ENCODE data around the gene ZNF324. TPM values are rescaled to one million over a fixed set of nuclear protein-coding genes. Genes with fewer than 3 reads are reported as not detected.
A peak's percentile ranks its signal among the peaks of the same experiment; 100 is the strongest.
"Not testable (repeated sequence)": the region's sequence is repeated elsewhere in the genome, so short reads cannot be mapped to it uniquely, and the experiment has no call there.

ZNF324 gene
- total RNA-seq = 12.6 and 12.7 TPM in 2 replicates

GRCh38 chr19:58466760-58467589 is at the start of gene ZNF324:
TSS of gene ZNF324 (plus strand) at chr19:58467080. CDS start at chr19:58469186, 2,106 bp downstream.
- peak; percentile 81 for DNase-seq (ENCODE audit: low read depth, low spot score)

DNA sequence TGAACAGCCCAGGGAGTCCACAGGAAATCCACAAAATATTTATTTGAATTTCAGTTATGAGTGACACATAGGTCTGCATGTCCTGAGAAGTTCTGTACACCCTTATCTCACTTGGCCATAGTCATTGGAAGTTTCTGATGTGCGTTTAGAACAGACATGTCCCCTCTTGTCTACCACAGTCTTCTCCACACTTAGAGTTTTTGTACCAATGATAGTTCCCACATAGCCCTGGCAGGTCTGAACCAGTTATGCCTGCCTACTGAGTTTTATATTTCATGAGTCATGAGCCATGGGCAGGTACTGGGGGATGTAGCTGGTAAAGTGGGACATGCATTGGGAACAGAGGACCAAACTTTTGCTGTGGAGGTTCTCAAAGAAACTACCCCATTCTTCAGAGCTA is 38.3 kb upstream of the ZNF324 start:
- no peak for DNase-seq (ENCODE audit: low read depth, low spot score)

- DNase-seq (ENCODE audit: low read depth, low spot score) = no peak
Observed at GRCh38 chr19:58429745-58430144, 37.1 kb upstream of the ZNF324 start.

DNA sequence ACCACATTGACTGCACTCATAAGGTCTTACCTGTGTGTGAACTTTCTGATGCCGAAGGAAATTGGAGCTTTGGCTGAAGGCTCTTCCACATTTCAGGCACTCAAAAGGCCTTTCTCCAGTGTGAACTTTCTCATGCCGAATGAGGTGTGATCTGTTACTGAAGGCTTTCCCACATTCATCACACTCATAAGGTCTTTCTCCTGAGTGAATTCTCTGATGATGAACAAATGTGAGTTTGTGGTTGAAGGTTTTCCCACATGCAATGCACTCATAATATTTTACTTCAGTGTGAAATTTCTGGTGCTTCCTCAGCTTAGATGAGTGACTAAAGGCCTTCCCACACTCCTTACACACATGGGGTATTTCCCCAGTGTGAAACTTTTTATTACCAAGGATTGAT is 32.7 kb upstream of the ZNF324 start:
- no peak for DNase-seq (ENCODE audit: low read depth, low spot score)

DNA sequence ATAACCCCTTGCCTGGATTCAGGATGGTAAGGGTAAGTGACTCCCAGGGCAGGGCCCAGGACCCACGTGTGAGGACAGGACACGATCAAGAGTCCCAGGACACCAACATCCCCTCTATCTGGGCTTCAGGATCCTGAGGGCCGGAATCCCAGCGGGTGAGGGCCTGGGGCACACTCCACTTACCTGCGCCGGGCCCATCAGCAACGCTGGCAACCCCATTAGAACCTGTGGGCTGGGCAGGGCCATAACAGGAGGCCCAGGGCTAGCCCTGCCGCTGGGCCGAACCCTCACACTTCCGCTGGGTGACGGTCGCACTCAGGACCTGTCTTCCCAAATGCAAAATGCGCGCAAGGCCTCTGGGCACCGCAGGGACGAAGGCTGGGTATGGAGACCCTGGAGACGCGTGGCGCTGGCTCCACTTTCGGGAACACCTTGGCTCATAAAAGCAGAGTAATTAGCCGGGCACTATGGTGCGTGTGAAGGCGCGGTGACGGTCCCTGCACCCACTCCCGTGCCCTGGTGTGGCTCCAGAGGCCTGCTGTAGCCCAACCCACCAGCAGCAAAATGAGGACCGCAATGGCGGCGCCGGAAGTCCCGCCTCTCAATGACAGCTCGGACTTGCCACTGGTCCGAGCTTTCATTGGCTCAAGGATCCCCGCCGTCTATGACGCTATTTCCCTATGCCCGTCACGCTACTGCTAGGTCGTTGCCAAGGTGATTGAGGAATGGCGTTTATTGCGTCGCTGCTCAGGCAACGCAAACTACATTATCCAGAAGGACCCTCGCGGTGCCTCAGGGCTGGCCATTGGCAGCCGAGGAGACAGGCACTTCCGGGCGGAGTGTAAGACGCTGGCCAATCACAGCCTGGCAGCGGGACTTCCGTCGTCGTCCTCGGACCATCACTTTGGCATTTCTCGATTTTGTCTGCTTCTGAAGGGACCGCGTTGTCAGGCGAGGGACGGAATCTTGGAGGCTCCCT is 27.0 kb upstream of the ZNF324 start, which contains the start of gene ZNF132:
ZNF132 (minus strand) TSS at position 578 of the 979 bp plus-strand sequence; CDS start at position 246, 332 bp downstream.
- peak; percentile 100 for DNase-seq (ENCODE audit: low read depth, low spot score)

DNA sequence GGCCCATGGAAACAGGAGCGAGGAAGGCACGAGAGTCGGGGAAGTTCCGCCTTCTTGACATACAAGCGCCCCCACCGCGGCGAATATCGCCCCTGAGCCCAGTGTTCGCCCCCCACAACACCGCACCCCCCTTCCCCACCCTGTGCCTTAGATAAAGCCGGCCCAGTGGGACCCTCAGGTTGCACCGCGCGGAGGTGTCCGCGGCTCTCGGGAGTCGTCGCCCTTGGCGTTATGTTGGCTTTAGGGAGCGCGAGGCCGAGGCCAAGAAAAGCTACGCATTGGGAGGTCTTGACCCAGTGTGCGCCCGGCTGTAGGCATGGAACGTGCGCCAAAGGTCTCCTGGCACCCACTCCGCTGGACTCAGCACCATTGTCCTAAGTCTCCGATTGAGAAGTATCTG is 26.3 kb upstream of the ZNF324 start:
- DNase-seq (ENCODE audit: low read depth, low spot score) = no peak

GRCh38 chr19:58442986-58443385 is 23.9 kb upstream of the ZNF324 start:
- DNase-seq (ENCODE audit: low read depth, low spot score) = not testable (repeated sequence)

DNA sequence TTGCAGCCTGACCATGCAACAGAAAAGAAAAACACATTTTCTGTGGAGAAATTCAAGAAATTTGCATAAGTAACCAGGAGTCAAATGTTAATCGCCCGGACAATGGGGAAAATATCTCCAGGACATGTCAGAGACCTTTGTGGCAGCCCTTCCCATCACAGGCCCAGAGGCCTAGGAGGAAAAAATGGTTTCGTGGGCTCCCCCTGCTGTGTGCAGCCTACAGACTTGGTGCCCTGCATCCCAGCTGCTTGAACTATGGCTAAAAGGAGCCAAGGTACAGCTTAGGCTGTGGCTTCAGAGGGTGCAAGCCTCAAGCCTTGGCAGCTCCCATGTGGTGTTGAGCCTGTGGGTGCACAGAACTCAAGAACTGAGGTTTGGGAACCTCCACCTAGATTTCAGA is 18.0 kb upstream of the ZNF324 start:
- not testable (repeated sequence) for DNase-seq (ENCODE audit: low read depth, low spot score)

GRCh38 chr19:58449980-58450379 is 16.9 kb upstream of the ZNF324 start:
- not testable (repeated sequence) for DNase-seq (ENCODE audit: low read depth, low spot score)

- no peak for DNase-seq (ENCODE audit: low read depth, low spot score)
Observed at GRCh38 chr19:58450856-58451357, 16.0 kb upstream of the ZNF324 start.

- DNase-seq (ENCODE audit: low read depth, low spot score) = peak; percentile 80
Observed at GRCh38 chr19:58451358-58452101, 15.3 kb upstream of the ZNF324 start, which contains the start of gene ZNF324B. TSS of gene ZNF324B (plus strand) at chr19:58451622. CDS start at chr19:58453702, 2,080 bp downstream.

GRCh38 chr19:58453743-58454142 is 13.1 kb upstream of the ZNF324 start:
- no peak for DNase-seq (ENCODE audit: low read depth, low spot score)

GRCh38 chr19:58455306-58455705 is 11.6 kb upstream of the ZNF324 start:
- no peak for DNase-seq (ENCODE audit: low read depth, low spot score)

- DNase-seq (ENCODE audit: low read depth, low spot score) = no peak
Observed at GRCh38 chr19:58456111-58456510, 10.8 kb upstream of the ZNF324 start.

- DNase-seq (ENCODE audit: low read depth, low spot score) = no peak
Observed at GRCh38 chr19:58460039-58460438, 6.8 kb upstream of the ZNF324 start.

DNA sequence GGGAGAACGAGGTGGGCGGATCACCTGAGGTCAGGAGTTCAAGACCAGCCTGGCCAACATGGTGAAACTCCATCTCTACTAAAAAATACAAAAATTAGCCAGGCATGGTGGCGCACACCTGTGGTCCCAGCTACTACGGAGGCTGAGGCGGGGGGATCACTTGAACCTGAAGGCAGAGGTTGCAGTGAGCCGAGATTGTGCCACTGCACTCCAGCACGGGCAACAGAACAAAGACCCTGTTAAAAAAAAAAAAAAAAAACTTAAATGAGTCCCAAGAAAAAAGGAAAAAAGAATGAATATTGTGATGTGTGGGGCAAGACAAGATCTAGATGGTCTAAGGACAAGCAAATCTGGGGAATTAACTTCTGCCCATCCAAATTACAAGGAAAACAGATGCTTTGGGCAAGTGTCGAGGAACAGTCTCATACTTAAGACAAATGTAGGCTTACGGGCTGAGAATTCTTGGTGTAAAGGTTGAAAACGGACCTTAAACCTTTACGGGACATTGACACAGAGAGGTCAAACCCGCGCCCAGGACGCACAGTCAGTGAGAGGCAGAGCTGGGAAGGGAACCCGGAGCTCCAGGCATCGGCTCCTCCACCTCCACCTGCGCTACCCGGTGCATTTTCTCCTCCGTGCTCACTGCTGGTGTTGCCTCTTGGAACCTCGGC is 656 bp upstream of the ZNF324 start:
- DNase-seq (ENCODE audit: low read depth, low spot score) = no peak

DNA sequence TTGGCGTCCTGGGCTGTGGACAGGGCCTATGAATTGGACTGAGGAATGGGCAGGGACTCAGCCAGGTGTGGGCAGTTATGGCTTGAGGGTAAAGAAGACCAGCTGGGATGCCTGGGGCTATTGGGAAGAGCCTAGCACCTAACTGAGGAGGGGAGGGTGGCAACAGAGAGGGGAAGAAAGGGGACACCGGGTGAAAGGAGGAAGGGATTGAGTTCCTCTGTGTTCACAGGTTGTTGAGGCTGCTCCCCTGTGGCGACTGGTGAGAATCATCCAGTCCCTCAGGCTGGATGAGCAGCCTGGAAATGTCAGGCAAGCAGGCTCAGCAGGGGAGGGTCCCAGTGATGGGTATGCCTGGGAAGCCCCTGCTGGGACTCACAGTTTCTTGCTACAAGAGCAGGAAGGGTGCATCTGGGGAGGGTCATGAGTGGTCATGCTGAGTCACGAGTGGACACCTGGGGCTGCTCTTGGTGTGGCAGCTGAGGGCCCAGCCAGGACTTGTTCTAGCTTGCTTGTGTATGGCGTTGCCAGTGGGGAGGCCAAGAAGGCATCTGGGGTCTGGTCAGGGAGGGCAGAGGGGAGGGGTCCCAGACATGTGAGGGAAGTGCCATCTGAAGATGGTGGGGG is 1.4 kb downstream of the ZNF324 start:
- no peak for DNase-seq (ENCODE audit: low read depth, low spot score)

DNA sequence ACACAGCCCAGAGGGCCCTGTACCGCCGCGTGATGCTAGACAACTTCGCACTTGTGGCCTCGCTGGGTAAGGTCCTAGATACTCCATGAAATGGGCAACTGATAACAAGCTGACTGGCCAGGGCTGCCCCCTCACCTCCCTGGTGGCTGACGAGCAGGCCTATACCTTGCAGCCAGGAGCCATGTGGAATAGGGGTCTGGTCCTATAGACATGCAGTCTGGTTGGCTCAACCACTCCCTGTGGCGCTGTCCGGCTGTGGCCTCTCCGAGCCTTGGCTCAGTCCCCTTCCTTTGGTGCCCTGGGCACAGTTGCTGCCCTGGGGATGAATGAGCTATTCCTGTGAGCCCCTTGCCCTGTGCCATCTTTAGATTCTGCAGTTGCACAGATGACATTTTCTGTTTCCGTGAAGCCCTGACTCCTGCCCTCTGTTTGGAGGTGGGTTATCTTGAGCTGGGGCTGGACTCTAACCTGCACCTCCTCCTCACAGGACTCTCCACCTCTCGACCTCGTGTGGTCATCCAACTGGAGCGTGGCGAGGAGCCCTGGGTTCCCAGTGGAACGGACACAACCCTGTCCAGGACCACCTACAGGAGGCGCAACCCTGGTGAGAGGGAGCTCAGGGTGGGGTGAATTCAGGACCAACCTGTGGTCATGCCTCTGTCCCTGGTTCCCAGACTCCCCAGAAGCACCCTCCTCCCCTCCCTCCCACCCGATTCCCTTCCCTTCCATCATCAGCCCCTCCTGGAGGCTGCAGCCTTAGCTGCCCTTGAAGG is 2.5 kb downstream of the ZNF324 start:
- no peak for DNase-seq (ENCODE audit: low read depth, low spot score)
